Ovary (tissue), 9 donors: ENCODE results near the gene MDN1. TPM values are rescaled to one million over a fixed set of nuclear protein-coding genes. Genes with fewer than 3 reads are reported as not detected.

Experiments
- DNase-seq, 5 donors: peaks; one replicate each; pipeline ENCODE4 v3.0.0-alpha.2; 2019 to 2020
- H3K27ac ChIP-seq, 2 donors: fragments of 200-600 bp; one replicate each; pipeline versions ENCODE4 v1.5.1 to v1.8.0; 2019 to 2022
- H3K27me3 ChIP-seq: fragments of 200-600 bp; one replicate; pipeline ENCODE4 v1.8.0; 2022
- H3K36me3 ChIP-seq: fragments of 200-600 bp; sonication (generic); one replicate; pipeline ENCODE4 v1.5.1; 2019
- H3K4me1 ChIP-seq: one replicate; pipeline ENCODE4 v1.8.1; 2013; ENCODE audit warnings: mild to moderate bottlenecking, moderate library complexity; ENCODE audit not compliant: insufficient read depth
- H3K4me3 ChIP-seq: fragments of 200-600 bp; sonication (generic); one replicate; pipeline ENCODE4 v1.5.1; 2017
- H3K9me3 ChIP-seq, 2 donors: fragments of 200-600 bp in 1 of 2; sonication (generic) in 1 of 2; one replicate each; pipeline versions ENCODE4 v1.5.1 to v1.8.1; 2013 to 2019; ENCODE audit warnings: mild to moderate bottlenecking in 1 of 2, moderate library complexity in 1 of 2
- CTCF ChIP-seq, 3 donors: fragments of 450-650 bp in 2 of 3; fragments of 200-600 bp in 1 of 3; IDR thresholded peaks; one replicate each; pipeline versions ENCODE4 v1.5.1 to v1.8.0; 2016 to 2022; ENCODE audit warnings: antibody characterized with exemption in 3 of 3, mild to moderate bottlenecking in 1 of 3
- EP300 ChIP-seq: sonication (generic); formaldehyde crosslinking; IDR thresholded peaks from one replicate; pipeline ENCODE4 v1.6.1; 2017; ENCODE audit warnings: antibody characterized with exemption
- POLR2A ChIP-seq: fragments of 450-650 bp; IDR thresholded peaks from one replicate; pipeline ENCODE4 v1.6.1; 2017; ENCODE audit warnings: antibody characterized with exemption, mild to moderate bottlenecking, moderate library complexity
- WGBS, 3 donors: extraction: QIAGEN DNeasy Blood & Tissue Kit in 1 of 3; methylation state at CpG; one replicate each; pipeline versions ENCODE4 v1.1.5 to v1.1.7; 2013 to 2017; 5-methylcytosine and 5-hydroxymethylcytosine counted together
- intact Hi-C, 4 donors: fragments of 100-400 bp; cut with DNase I; formaldehyde crosslinking; loops; one replicate each; pipeline versions ENCODE4 v1.11.0 to v1.15.1; 2022 to 2023
- polyA plus RNA-seq, 2 donors: library from polyadenylated mRNA; stranded (reverse); fragments of 200-250 nt in 1 of 2; fragments of 350-450 nt in 1 of 2; fragmentation: Illumina TruSeq in 1 of 2; extraction: RNeasy Lipid Tissue Mini Kit (QIAGEN cat#74804) in 1 of 2; gene quantifications; one replicate each; pipeline ENCODE4 v1.2.3, GENCODE V29; 2013 to 2014
- total RNA-seq, 7 donors: library from RNA; depleted of rRNA in 2 of 7; stranded (reverse); fragments of >200 nt in 2 of 7; fragmentation: NEBNext Ultra II Directional in 3 of 7; extraction: Animal tissue kit (Norgen Biotek cat#: 25700) in 3 of 7; gene quantifications; one replicate each; pipeline versions ENCODE4 v1.1.0 to v1.2.4, GENCODE V29; 2016 to 2023
- donor health status: DM: no; HTN: no; CAD: no; lungs with moderate emphysema.
- donor health status: DM: no; HTN: no; CAD: no.
- donor health status: Bipolar disorder and iron deficiency.
- donor health status: DM: yes; HTN: yes; CAD: no.
- donor health status: DM: no; HTN: no; CAD: no.
- donor health status: DM: yes; HTN: yes; CAD: no.

The MDN1 gene
- total and polyA plus RNA-seq, 9 donors = 11.9 to 51.5 (median 32.3) TPM

GRCh38 chr6:89680551-89680950 lies 139.0 kb downstream of the MDN1 start:
- WGBS, 3 donors = 77 to 95% (median 81%) methylated on average over 7 of the region's 7 CpGs
- no peak for DNase-seq
- H3K27ac ChIP-seq = no peak overlapping the region
- H3K36me3 ChIP-seq = no peaks in the 10 kb centered on the region
- H3K4me1 ChIP-seq = peaks cover 3% of the 10 kb centered on the region
- H3K27me3 ChIP-seq = no peaks in the 10 kb centered on the region
- TF ChIP-seq EP300 (no peak), POLR2A (no peak), CTCF (IDR thresholded peaks at IDR 0.05) (no peak)
- intact Hi-C loops = no loop called here
- H3K9me3 ChIP-seq = no peaks in the 10 kb centered on the region
- no peak overlapping the region for H3K4me3 ChIP-seq

- Histone ChIP-seq H3K4me3 (no peak overlapping the region), H3K9me3 (no peaks in the 10 kb centered on the region), H3K36me3 (no peaks in the 10 kb centered on the region), H3K27me3 (no peaks in the 10 kb centered on the region), H3K27ac (no peak overlapping the region), H3K4me1 (peaks cover 3% of the 10 kb centered on the region)
- 92 to 95% (median 93%) methylated on average over 2 of the region's 2 CpGs for WGBS, 3 donors
- intact Hi-C loops = no loop called here
- no peak for DNase-seq
- TF ChIP-seq EP300 (no peak), CTCF (IDR thresholded peaks at IDR 0.05) (no peak), POLR2A (no peak)
Observed at GRCh38 chr6:89680150-89680549, 139.4 kb downstream of the MDN1 start.

- no peak for DNase-seq
- intact Hi-C loops = no loop called here
- H3K4me3 ChIP-seq = no peak overlapping the region
- no peaks in the 10 kb centered on the region for H3K36me3 ChIP-seq
- TF ChIP-seq CTCF (IDR thresholded peaks at IDR 0.05) (no peak), EP300 (no peak), POLR2A (no peak)
- H3K27ac ChIP-seq = no peak overlapping the region
- H3K4me1 ChIP-seq = peaks cover 3% of the 10 kb centered on the region
- H3K9me3 ChIP-seq = no peaks in the 10 kb centered on the region
- no peaks in the 10 kb centered on the region for H3K27me3 ChIP-seq
- WGBS, 3 donors = 76 to 77% (median 76%) methylated on average over 6 of the region's 6 CpGs
Observed at GRCh38 chr6:89679215-89680120, 140.1 kb downstream of the MDN1 start.

- no peak overlapping the region for H3K4me3 ChIP-seq
- no peaks in the 10 kb centered on the region for H3K9me3 ChIP-seq
- peaks cover 3% of the 10 kb centered on the region for H3K4me1 ChIP-seq
- WGBS, 3 donors = 96 to 98% (median 97%) methylated on average over 3 of the region's 3 CpGs
- no peak for DNase-seq
- TF ChIP-seq POLR2A = no peak
- TF ChIP-seq EP300 = no peak
- no peak for TF ChIP-seq CTCF (IDR thresholded peaks at IDR 0.05)
- intact Hi-C loops = no loop called here
- no peaks in the 10 kb centered on the region for H3K36me3 ChIP-seq
- H3K27ac ChIP-seq = no peak overlapping the region
- no peaks in the 10 kb centered on the region for H3K27me3 ChIP-seq
Observed at GRCh38 chr6:89678531-89678930, 141.1 kb downstream of the MDN1 start.
